Parathyroid adenoma (tissue), 2 donors: ENCODE results near the gene MRPL43.

Experiments used
- H2AFZ ChIP-seq: fragments of 300-600 bp; sonication (generic); one replicate; pipeline ENCODE4 v1.7.0; 2017; ENCODE audit warnings: antibody characterized with exemption, mild to moderate bottlenecking
- H3K27ac ChIP-seq: fragments of 300-600 bp; sonication (generic); one replicate; pipeline ENCODE4 v1.7.0; 2017
- H3K27me3 ChIP-seq: fragments of 300-600 bp; sonication (generic); one replicate; pipeline ENCODE4 v1.7.0; 2017; ENCODE audit warnings: low read length; ENCODE audit not compliant: control insufficient read depth, insufficient read depth
- H3K36me3 ChIP-seq: fragments of 300-600 bp; sonication (generic); one replicate; pipeline ENCODE4 v1.7.0; 2017; ENCODE audit warnings: low read length; ENCODE audit not compliant: control insufficient read depth, insufficient read depth
- H3K4me1 ChIP-seq: fragments of 300-600 bp; sonication (generic); one replicate; pipeline ENCODE4 v1.7.0; 2017; ENCODE audit warnings: control low read depth
- H3K4me2 ChIP-seq: fragments of 300-600 bp; sonication (generic); one replicate; pipeline ENCODE4 v1.7.0; 2017; ENCODE audit warnings: low read length
- H3K4me3 ChIP-seq: fragments of 300-600 bp; sonication (generic); one replicate; pipeline ENCODE4 v1.7.0; 2017; ENCODE audit warnings: low read depth, low read length
- H3K79me2 ChIP-seq: fragments of 300-600 bp; sonication (generic); one replicate; pipeline ENCODE4 v1.7.0; 2017; ENCODE audit warnings: control low read depth
- H3K9ac ChIP-seq: fragments of 300-600 bp; sonication (generic); one replicate; pipeline ENCODE4 v1.7.0; 2017; ENCODE audit warnings: mild to moderate bottlenecking
- H3K9me3 ChIP-seq: fragments of 300-600 bp; sonication (generic); one replicate; pipeline ENCODE4 v1.7.0; 2017; ENCODE audit warnings: low read length; ENCODE audit not compliant: control insufficient read depth
- CTCF ChIP-seq: fragments of 300-600 bp; sonication (generic); IDR thresholded peaks from one replicate; pipeline ENCODE4 v1.7.0; 2017; ENCODE audit warnings: antibody characterized with exemption, mild to moderate bottlenecking
- donor health status: primary hyperparathyroidism.

The MRPL43 gene

GRCh38 chr10:100942229-100942628, 45.1 kb downstream of the MRPL43 start:
- Histone ChIP-seq H3K27ac (no peak overlapping the region), H3K9ac (no peak overlapping the region), H3K36me3 (no peaks in the 10 kb centered on the region)

GRCh38 chr10:100939763-100940344, 47.4 kb downstream of the MRPL43 start:
- no peak for TF ChIP-seq CTCF
- H3K27me3 ChIP-seq = no peaks in the 10 kb centered on the region
- H3K4me3 ChIP-seq = no peak overlapping the region
- H3K9me3 ChIP-seq = no peaks in the 10 kb centered on the region
- H3K9ac ChIP-seq = no peak overlapping the region
- H3K27ac ChIP-seq = no peak overlapping the region
- no peak overlapping the region for H3K4me2 ChIP-seq
- H3K79me2 ChIP-seq = no peaks in the 10 kb centered on the region
- no peak overlapping the region for H2AFZ ChIP-seq
- no peaks in the 10 kb centered on the region for H3K36me3 ChIP-seq
- no peaks in the 10 kb centered on the region for H3K4me1 ChIP-seq

More at GRCh38 chr10:100942229-100942628, 45.1 kb downstream of the MRPL43 start:
- H3K4me1 ChIP-seq = no peaks in the 10 kb centered on the region
- H3K27me3 ChIP-seq = no peaks in the 10 kb centered on the region
- H2AFZ ChIP-seq = no peak overlapping the region
- H3K79me2 ChIP-seq = no peaks in the 10 kb centered on the region
- H3K9me3 ChIP-seq = no peaks in the 10 kb centered on the region
- TF ChIP-seq CTCF = no peak
- H3K4me2 ChIP-seq = no peak overlapping the region
- H3K4me3 ChIP-seq = no peak overlapping the region
